GM12872 (cell line): ENCODE measurements around the gene ERICH4.

Experiments
- TF ChIP-seq, protein P1 (sequence below): IDR thresholded peaks from 3 replicates; pipeline ENCODE4 v1.5.1; 2011; ENCODE audit warnings: low read depth, mild to moderate bottlenecking, low read length, moderate library complexity; ENCODE audit not compliant: insufficient read depth

Gene ERICH4

GRCh38 chr19:41431426-41432386, 11.2 kb upstream of the ERICH4 start:
- TF ChIP-seq, protein P1, sequence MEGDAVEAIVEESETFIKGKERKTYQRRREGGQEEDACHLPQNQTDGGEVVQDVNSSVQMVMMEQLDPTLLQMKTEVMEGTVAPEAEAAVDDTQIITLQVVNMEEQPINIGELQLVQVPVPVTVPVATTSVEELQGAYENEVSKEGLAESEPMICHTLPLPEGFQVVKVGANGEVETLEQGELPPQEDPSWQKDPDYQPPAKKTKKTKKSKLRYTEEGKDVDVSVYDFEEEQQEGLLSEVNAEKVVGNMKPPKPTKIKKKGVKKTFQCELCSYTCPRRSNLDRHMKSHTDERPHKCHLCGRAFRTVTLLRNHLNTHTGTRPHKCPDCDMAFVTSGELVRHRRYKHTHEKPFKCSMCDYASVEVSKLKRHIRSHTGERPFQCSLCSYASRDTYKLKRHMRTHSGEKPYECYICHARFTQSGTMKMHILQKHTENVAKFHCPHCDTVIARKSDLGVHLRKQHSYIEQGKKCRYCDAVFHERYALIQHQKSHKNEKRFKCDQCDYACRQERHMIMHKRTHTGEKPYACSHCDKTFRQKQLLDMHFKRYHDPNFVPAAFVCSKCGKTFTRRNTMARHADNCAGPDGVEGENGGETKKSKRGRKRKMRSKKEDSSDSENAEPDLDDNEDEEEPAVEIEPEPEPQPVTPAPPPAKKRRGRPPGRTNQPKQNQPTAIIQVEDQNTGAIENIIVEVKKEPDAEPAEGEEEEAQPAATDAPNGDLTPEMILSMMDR = peak; percentile 28; the same call in 1 of the 3 replicates

- TF ChIP-seq, protein P1 = no peak
These were observed 9.8 kb upstream of the ERICH4 start for GRCh38 chr19:41433171-41433570.

DNA sequence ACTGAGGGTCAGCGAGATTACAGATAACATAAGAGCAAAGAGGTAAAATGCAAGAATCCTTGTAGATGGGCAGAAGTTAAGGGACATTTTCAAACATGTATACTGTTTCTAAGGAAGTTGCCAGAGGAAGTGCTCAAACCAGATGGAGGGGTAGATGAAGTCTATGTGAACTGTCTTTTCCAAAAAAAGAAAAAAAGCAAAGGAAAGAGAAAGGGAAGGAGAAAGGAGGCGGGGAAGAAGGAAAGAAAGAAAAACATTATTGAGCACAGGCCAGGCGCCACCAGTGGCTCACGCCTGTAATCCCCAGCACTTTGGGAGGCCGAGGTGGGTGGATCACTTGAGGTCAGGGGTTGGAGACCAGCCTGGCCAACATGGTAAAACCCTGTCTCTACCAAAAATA, 8.5 kb upstream of the ERICH4 start:
- TF ChIP-seq, protein P1 = no peak

GRCh38 chr19:41435936-41436673, 6.9 kb upstream of the ERICH4 start:
- TF ChIP-seq, protein P1 = no peak

GRCh38 chr19:41436674-41436951, 6.3 kb upstream of the ERICH4 start:
- TF ChIP-seq, protein P1 = no peak

- TF ChIP-seq, protein P1 = no peak
These were observed 4.9 kb upstream of the ERICH4 start for GRCh38 chr19:41437944-41438574.

- TF ChIP-seq, protein P1 = peak; percentile 66
These were observed 3.3 kb upstream of the ERICH4 start, which contains the start of gene DMAC2 for GRCh38 chr19:41439441-41440222. Gene DMAC2, minus strand, starts transcription at chr19:41439912. Its CDS starts 13 bp downstream, at chr19:41439899.
